ENCODE data around the gene LHFPL3.

- TF ChIP-seq ZNF512 (CRISPR knock-in tag; IDR thresholded peaks at IDR 0.05; ENCODE audit: borderline replicate concordance) (no peak), IRF2 (CRISPR knock-in tag; IDR thresholded peaks at IDR 0.05; ENCODE audit: borderline replicate concordance, low read depth) (no peak), CTCF (IDR thresholded peaks at IDR 0.05) (no peak), FOXP1 (CRISPR knock-in tag; IDR thresholded peaks at IDR 0.05; ENCODE audit: borderline replicate concordance) (no peak), CREB1 (CRISPR knock-in tag; IDR thresholded peaks at IDR 0.05) (no peak), ESRRA (CRISPR knock-in tag; IDR thresholded peaks at IDR 0.05; ENCODE audit: borderline replicate concordance) (no peak), USF2 (CRISPR knock-in tag; IDR thresholded peaks at IDR 0.05) (no peak), E2F1 (CRISPR knock-in tag; IDR thresholded peaks at IDR 0.05) (no peak)
These were observed 349.2 kb downstream of the LHFPL3 start for GRCh38 chr7:104677587-104677986.

Measured in WTC11 (cell line).